NCI-H2227 treated with DMSO at 0.1 percent for 48 hours (cell line): ENCODE data around the gene NUDT8.
"Not testable (repeated sequence)": the region's sequence is repeated elsewhere in the genome, so short reads cannot be mapped to it uniquely, and the experiment has no call there.

Experiments
- DNase-seq: peaks from one replicate; lab custom pipeline; 2025; lab: John Stamatoyannopoulos, UW

The NUDT8 gene

GRCh38 chr11:67627812-67628624 lies 1.7 kb downstream of the NUDT8 start:
- DNase-seq = no peak

DNA sequence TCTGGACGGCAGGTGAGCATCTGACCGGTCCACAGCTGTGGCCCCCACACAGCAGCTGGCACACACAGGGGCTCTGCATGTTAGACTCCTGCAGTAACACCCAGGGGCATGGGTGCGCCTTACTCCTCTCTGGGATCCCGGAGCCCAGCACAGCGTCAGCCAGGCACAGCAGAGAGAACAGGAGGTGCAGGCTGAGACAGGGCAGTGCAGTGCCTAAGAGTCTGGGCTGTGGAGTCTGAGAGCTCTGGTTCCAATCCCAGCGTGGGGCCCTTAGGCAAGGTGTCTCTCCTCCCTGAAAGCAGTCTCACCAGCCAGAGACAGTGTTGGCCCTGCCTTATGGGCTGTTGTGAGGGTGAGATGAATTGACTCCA lies 2.3 kb downstream of the NUDT8 start:
- DNase-seq = no peak

DNA sequence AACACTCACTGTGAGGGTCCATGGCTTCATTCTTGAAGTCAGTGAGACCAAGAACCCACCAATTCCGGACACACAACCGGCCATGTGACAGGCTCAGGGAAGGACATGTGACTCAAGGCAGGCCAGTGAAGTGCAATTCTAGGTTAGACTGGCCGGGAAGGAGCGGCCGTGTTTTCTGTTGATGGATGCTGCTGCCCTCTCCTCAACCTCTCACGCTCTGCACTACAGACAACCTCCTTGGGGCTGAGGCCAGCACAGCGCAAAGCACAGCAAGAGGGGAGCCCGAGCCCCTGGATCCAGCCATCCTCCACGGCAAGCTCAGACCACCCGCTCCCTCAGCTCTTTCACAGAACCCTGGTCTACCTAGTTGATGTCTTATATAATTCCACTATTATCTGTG lies 2.8 kb downstream of the NUDT8 start:
- DNase-seq = no peak

- DNase-seq = not testable (repeated sequence)
Measured at GRCh38 chr11:67626131-67626833, 3.5 kb downstream of the NUDT8 start.

GRCh38 chr11:67623795-67624194 lies 5.9 kb downstream of the NUDT8 start:
- not testable (repeated sequence) for DNase-seq

DNA sequence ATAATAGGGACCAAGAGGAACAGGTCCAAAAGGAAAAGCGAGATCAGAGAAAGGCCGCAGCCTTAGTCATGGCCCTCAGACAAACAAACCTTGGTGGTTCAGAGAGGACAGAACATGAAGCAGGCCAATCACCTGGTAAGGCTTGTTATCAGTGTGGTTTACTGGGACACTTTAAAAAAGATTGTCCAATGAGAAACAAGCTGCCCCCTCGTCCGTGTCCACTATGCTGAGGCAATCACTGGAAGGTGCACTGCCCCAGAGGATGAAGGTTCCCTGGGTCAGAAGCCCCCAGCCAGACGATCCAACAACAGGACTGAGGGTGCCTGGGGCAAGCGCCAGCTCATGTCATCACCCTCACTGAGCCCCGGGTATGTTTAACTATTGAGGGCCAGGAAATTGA lies 6.8 kb downstream of the NUDT8 start:
- DNase-seq = not testable (repeated sequence)

GRCh38 chr11:67621928-67622327 lies 7.8 kb downstream of the NUDT8 start:
- not testable (repeated sequence) for DNase-seq

DNA sequence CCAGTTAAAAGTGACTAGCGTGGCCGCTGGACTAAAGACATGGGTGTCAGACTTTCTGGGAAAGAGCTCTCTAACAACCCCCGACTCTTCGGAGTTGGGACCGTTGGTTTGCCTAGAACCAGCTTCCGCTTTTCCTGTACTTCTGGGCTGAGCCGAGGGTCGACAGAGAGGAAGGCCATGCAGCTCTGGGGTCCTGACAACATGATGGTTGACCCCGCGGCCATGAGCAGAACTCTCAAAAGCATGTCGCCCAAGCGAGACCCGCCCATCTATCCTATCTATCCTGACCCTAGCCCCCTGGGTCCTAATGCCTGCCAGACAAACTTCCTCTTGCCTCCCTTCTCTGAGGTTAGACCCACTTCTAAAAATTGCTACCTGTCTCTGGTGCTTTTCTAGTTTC lies 9.1 kb downstream of the NUDT8 start:
- not testable (repeated sequence) for DNase-seq

GRCh38 chr11:67619683-67620618 lies 9.8 kb downstream of the NUDT8 start:
- not testable (repeated sequence) for DNase-seq

GRCh38 chr11:67618901-67619659 lies 10.7 kb downstream of the NUDT8 start:
- DNase-seq = not testable (repeated sequence)

GRCh38 chr11:67617243-67617953 lies 12.3 kb downstream of the NUDT8 start:
- DNase-seq = no peak

- DNase-seq = no peak
Measured at GRCh38 chr11:67616431-67617242, 13.1 kb downstream of the NUDT8 start.

- no peak for DNase-seq
Measured at GRCh38 chr11:67615728-67616430, 13.9 kb downstream of the NUDT8 start.

- no peak for DNase-seq
Measured at GRCh38 chr11:67614730-67615714, 14.7 kb downstream of the NUDT8 start.

DNA sequence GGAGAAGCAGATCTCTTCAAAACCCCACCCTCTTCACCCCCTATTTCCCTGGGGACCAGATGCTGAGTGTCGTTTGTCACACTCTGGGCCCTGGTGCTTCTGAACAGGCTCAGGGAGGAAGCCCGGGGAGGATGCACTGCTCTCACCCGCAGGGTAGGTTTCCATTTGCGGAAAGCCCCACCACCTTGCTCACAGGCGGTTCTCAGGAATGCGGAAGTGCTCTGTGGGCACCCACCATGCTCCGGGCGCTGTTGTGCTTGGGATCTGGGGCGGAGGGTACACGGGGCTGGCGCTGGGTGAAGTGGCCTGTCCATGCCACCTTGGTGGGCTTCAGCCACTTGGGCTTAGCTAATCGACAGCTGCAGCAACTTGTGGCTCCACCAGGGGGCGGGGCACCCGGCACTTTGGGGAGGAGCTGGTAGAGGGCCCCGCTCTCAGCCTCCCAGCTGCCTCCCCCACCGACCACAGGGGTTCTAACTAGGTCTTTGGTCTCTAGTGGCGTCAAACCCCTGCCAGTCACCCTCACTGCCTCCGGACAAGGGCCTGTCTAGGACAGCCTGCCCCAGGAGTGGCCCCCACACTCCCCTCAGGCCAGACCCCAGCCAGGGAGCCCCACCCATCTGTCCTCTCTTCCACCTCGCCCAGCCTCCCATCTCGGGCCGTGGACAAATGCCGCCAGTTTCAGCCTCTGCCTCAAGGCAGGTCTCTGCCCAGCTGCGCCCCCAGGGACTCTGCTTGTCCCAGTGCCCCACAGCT lies 15.6 kb downstream of the NUDT8 start:
- peak; percentile 5 for DNase-seq

- no peak for DNase-seq
Measured at GRCh38 chr11:67613313-67613959, 16.3 kb downstream of the NUDT8 start.

- DNase-seq = no peak
Measured at GRCh38 chr11:67612751-67613150, 17.0 kb downstream of the NUDT8 start.
